ENCODE data around the gene MT4.

MT4 gene

DNA sequence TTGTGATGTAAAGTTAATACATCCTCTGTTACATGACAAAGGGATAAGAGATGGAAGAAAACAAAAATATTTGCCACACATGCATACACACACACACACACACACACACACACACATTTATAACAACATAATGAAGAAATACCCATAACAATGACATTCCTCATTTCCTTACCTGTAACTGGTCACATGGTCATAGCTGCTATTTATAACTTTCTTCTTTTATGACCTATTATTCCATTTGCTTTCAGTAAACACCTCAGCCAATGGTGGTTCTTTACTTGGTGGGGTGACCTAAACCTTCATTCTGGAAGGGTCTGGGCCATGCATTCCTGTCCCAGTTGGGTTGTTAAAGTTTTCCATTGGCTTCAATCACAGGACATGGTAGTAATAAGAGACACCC is 48.8 kb downstream of the MT4 start:
- TF ChIP-seq, protein P1, sequence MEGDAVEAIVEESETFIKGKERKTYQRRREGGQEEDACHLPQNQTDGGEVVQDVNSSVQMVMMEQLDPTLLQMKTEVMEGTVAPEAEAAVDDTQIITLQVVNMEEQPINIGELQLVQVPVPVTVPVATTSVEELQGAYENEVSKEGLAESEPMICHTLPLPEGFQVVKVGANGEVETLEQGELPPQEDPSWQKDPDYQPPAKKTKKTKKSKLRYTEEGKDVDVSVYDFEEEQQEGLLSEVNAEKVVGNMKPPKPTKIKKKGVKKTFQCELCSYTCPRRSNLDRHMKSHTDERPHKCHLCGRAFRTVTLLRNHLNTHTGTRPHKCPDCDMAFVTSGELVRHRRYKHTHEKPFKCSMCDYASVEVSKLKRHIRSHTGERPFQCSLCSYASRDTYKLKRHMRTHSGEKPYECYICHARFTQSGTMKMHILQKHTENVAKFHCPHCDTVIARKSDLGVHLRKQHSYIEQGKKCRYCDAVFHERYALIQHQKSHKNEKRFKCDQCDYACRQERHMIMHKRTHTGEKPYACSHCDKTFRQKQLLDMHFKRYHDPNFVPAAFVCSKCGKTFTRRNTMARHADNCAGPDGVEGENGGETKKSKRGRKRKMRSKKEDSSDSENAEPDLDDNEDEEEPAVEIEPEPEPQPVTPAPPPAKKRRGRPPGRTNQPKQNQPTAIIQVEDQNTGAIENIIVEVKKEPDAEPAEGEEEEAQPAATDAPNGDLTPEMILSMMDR (conservative IDR thresholded peaks at IDR 0.05): no peak
- no peak overlapping the region for H3K27ac ChIP-seq

DNA sequence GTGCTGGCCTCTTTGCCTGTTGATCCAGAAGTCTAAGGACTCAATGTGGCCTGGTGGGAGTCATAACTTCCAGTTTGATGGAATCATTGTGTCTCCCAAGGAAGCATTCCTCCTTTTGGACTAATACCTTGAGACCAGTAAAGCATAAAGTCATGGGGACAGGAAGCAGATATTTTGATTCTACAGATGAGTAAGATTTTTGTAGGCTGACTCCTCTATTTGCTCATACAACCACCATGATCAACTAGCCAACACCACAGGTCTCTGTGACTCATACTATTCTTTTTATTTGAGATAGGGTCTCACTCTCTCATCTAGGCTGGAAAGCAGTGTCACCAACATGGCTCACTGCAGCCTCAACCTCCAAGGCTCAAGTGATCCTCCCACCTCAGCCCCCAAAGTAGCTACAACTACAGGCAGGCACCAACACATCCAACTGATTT is 49.7 kb downstream of the MT4 start:
- no peak overlapping the region for H3K27ac ChIP-seq
- TF ChIP-seq, protein P1 (conservative IDR thresholded peaks at IDR 0.05): no peak

DNA sequence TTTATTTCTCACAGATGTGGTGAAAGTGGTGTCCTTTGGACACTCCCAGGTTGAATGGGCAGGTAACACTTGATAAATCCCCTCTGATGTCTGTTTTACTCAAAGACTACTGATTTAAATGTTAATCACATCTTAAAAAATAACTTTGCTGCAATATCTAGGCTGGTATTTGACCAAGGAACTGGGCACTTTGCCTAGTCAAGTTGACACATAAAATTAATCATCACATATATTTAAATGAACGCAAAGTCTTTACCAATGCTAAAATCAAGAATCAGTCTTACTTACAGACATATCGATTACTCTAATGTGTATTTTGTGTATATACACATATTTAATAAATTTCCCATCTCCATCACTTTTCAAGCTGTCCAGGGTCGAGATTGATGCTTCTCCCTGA is 50.5 kb downstream of the MT4 start:
- TF ChIP-seq, protein P1 (conservative IDR thresholded peaks at IDR 0.05): no peak
- no peak overlapping the region for H3K27ac ChIP-seq

- TF ChIP-seq, protein P1 (conservative IDR thresholded peaks at IDR 0.05): no peak
- peak overlapping the region; percentile 19; the same call in 1 of the 2 replicates for H3K27ac ChIP-seq
Measured at GRCh38 chr16:56616608-56617211, 51.8 kb downstream of the MT4 start.

DNA sequence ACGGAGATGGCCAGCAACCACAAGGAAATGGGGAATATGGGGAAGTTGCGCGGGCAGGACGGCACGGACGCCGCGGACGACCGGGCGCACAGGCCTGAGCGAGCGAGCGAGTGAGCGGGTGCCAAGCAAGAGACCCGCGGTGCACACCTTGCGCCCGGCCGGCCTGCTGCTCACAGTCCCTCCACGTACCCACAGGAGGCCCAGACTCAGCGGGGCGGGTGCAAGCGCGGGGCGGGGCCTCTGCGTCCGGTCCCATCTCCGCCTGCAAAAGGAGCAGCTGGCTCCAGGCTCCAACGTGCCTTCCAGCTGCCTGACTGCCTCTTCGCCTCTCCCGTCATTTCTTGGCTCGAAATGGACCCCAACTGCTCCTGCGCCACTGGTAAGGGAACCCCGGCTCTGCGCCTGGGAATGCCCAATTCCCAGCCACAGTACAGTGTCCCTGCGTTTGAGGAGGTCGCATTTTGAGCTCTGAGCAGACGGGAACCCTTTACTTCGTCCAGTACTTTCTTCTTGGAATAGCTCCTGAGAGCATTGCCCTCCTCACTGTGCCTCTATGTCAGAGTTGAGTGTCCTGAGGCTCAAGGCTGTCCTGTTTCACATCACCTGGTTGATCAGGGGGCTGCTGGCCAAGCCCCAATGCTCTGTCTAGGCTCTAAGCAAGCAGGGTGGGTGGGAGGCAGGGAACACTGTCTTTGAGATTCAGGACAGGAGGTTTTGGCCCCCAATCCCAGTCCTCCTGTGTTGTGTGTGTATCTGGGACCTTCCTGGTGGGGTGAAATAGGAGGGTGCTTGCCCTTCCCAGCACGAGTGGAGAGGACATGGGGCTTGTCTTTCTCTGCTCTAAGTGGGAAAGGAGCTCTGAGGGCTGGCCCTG is 52.6 kb downstream of the MT4 start:
- TF ChIP-seq, protein P1 (conservative IDR thresholded peaks at IDR 0.05): no peak
- H3K27ac ChIP-seq: peak overlapping the region; percentile 19; the same call in 1 of the 2 replicates

DNA sequence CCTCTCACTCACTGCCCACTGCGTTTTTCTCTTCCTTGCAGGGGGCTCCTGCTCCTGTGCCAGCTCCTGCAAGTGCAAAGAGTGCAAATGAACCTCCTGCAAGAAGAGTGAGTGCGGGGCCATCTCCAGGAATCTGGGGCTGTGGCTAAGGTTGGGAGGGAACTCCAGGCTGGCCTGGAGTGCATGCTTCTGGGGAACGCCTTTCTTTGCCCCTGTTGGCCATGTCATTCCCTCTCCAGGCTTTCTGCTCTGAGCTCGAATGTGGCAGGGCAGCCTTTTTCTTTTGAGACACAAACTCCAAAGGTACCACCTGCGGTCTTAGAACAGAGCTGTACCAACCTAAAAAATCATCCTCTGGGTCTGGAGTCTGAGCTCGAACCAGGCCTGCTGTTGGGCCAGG is 53.3 kb downstream of the MT4 start:
- TF ChIP-seq, protein P1 (conservative IDR thresholded peaks at IDR 0.05): no peak
- no peak overlapping the region for H3K27ac ChIP-seq
